K562 (cell line): ENCODE results near the gene SMAD7. TPM values are rescaled to one million over a fixed set of nuclear protein-coding genes. Genes with fewer than 3 reads are reported as not detected.

ENCODE experiments used
- ATAC-seq: fragments of 200-7000 bp; cut with Tn5 transposase; 3 replicates; pipeline ENCODE4 v1.9.1; 2020; ENCODE audit warnings: moderate library complexity
- BruUV-seq: library from RNA; stranded (reverse); fragments of 400-500 nt; replicated peaks from 2 replicates; lab custom pipeline; 2021; lab: Mats Ljungman, UMichigan
- CTCF ChIA-PET: fragments of 300-600 bp; formaldehyde crosslinking; extraction: SDS; loops from one replicate; lab custom pipeline; 2021; ENCODE audit warnings: low intra/inter-chr PET ratio; lab: Yijun Ruan, JAX
- POLR2A ChIA-PET: fragments of 300-600, 350-650 bp; sonication (Branson Sonifier 250); formaldehyde crosslinking; extraction: SDS; loops from one replicate; lab custom pipeline; 2021; ENCODE audit warnings: antibody characterized with exemption, inconsistent platforms; lab: Yijun Ruan, JAX
- DNase-seq, 4 experiments: peaks; one replicate each; pipeline versions ENCODE4 v3.0.0 to v3.0.0-alpha.2; 2011 to 2018; ENCODE audit warnings: low spot score in 3 of 4, mixed read lengths in 3 of 4; ENCODE audit errors: extremely low read depth in 1 of 4
- FAIRE-seq: peaks from 2 replicates; lab custom pipeline; 2011; peaks lifted over from hg19 to GRCh38; lab: Jason Lieb, UNC
- H2AFZ ChIP-seq: 2 replicates; pipeline ENCODE4 v1.6.0; 2011; ENCODE audit warnings: low read depth, low read length, control low read depth, inconsistent platforms
- H3K27ac ChIP-seq: fragments of 200-600 bp; 3 replicates; pipeline ENCODE4 v1.8.0; 2011; ENCODE audit warnings: low read depth, mild to moderate bottlenecking, control low read depth, inconsistent platforms, low read length, moderate library complexity, mixed read lengths; ENCODE audit errors: extremely low read depth
- H3K27me3 ChIP-seq, 2 experiments: fragments of 300-600 bp in 1 of 2; 2 replicates in 1 of 2; 3 replicates in 1 of 2; pipeline versions ENCODE4 v1.6.0 to v1.8.0; 2011; ENCODE audit warnings: inconsistent platforms in 2 of 2, low read length in 2 of 2, mild to moderate bottlenecking in 1 of 2, mixed read lengths in 1 of 2, moderate library complexity in 1 of 2; ENCODE audit not compliant: control insufficient read depth in 2 of 2, insufficient read depth in 2 of 2
- H3K36me3 ChIP-seq: fragments of 300-600 bp; 3 replicates; pipeline ENCODE4 v1.8.0; 2011; ENCODE audit warnings: mild to moderate bottlenecking, low read length, inconsistent platforms; ENCODE audit not compliant: control insufficient read depth, insufficient read depth
- H3K4me1 ChIP-seq, 2 experiments: fragments of 200-600 bp in 1 of 2; replicated peaks in 1 of 2; 2 replicates in 1 of 2; 3 replicates in 1 of 2; pipeline versions ENCODE4 v1.5.1 to v1.8.0; 2011; ENCODE audit warnings: inconsistent platforms in 2 of 2, low read length in 2 of 2, mild to moderate bottlenecking in 1 of 2, mixed read lengths in 1 of 2, moderate library complexity in 1 of 2; ENCODE audit not compliant: control insufficient read depth in 2 of 2, insufficient read depth in 2 of 2
- H3K4me2 ChIP-seq: 2 replicates; pipeline ENCODE4 v1.6.1; 2011; ENCODE audit warnings: low read length, control low read depth, inconsistent platforms, mixed read lengths; ENCODE audit not compliant: insufficient read depth
- H3K4me3 ChIP-seq: fragments of 200-600 bp; sonication (generic), shearing (Covaris generic); 2 replicates; pipeline ENCODE4 v1.5.1; 2016; ENCODE audit warnings: control low read depth, inconsistent platforms
- H3K79me2 ChIP-seq: fragments of 200-600 bp; 3 replicates; pipeline ENCODE4 v1.8.0; 2011; ENCODE audit warnings: low read length, inconsistent platforms; ENCODE audit not compliant: control insufficient read depth, insufficient read depth
- H3K9ac ChIP-seq, 2 experiments: 2 replicates each; pipeline versions ENCODE4 v1.6.0 to v1.6.1; 2011; ENCODE audit warnings: low read depth in 2 of 2, low read length in 2 of 2, control low read depth in 1 of 2, inconsistent platforms in 1 of 2, mild to moderate bottlenecking in 1 of 2, mixed read lengths in 1 of 2; ENCODE audit not compliant: insufficient read depth in 1 of 2
- H3K9me1 ChIP-seq: one replicate; pipeline ENCODE4 v1.6.0; 2011; ENCODE audit warnings: inconsistent platforms, mild to moderate bottlenecking, low read length, moderate library complexity; ENCODE audit not compliant: control insufficient read depth, insufficient read depth
- H3K9me3 ChIP-seq: replicated peaks from 2 replicates; pipeline ENCODE4 v1.5.1; 2011; ENCODE audit warnings: low read depth, low read length, inconsistent platforms; ENCODE audit not compliant: control insufficient read depth, insufficient read depth
- H4K20me1 ChIP-seq: replicated peaks from 2 replicates; pipeline ENCODE4 v1.6.1; 2011; ENCODE audit warnings: low read length, inconsistent platforms, mixed read lengths; ENCODE audit not compliant: control insufficient read depth, insufficient read depth
- ARHGAP35 ChIP-seq: fragments of 450-650 bp; IDR thresholded peaks from 2 replicates; pipeline ENCODE4 v1.6.1; 2018; ENCODE audit not compliant: partially characterized antibody
- ELF4 ChIP-seq: fragments of 450-650 bp; formaldehyde crosslinking; IDR thresholded peaks from 2 replicates; pipeline ENCODE4 v1.4.0; 2022; ENCODE audit warnings: missing genetic modification characterization
- GATA2 ChIP-seq: sonication (generic); formaldehyde crosslinking; IDR thresholded peaks from 2 replicates; pipeline ENCODE4 v1.4.0; 2020; ENCODE audit warnings: mild to moderate bottlenecking, missing genetic modification reagents
- MCM3 ChIP-seq: fragments of 450-650 bp; IDR thresholded peaks from 2 replicates; pipeline ENCODE4 v1.6.1; 2016
- NCOA4 ChIP-seq: fragments of 450-650 bp; IDR thresholded peaks from 2 replicates; pipeline ENCODE4 v1.6.1; 2018; ENCODE audit warnings: mild to moderate bottlenecking; ENCODE audit not compliant: partially characterized antibody
- NFATC3 ChIP-seq: fragments of 450-650 bp; IDR thresholded peaks from 2 replicates; pipeline ENCODE4 v1.6.1; 2017; ENCODE audit warnings: mild to moderate bottlenecking
- RBM25 ChIP-seq: fragments of 200-400 bp; formaldehyde crosslinking; IDR thresholded peaks from 2 replicates; pipeline ENCODE4 v1.6.1; 2018; ENCODE audit warnings: low read length, low read depth, moderate library complexity; ENCODE audit not compliant: severe bottlenecking
- ZFP36 ChIP-seq: fragments of 150-350 bp; IDR thresholded peaks from 2 replicates; pipeline ENCODE4 v1.6.1; 2018; ENCODE audit warnings: low read length, low read depth; ENCODE audit not compliant: partially characterized antibody
- ZNF57 ChIP-seq: fragments of 450-650 bp; formaldehyde crosslinking; IDR thresholded peaks from 2 replicates; pipeline ENCODE4 v1.4.0; 2020; ENCODE audit warnings: mild to moderate bottlenecking, moderate library complexity
- WGBS: fragments of 100-300 bp; shearing (Covaris generic); methylation state at CpG from one replicate; pipeline ENCODE4 v1.1.6; 2016; ENCODE audit warnings: low coverage, mixed read lengths; ENCODE audit not compliant: insufficient coverage; ENCODE audit errors: missing lambda C conversion rate; 5-methylcytosine and 5-hydroxymethylcytosine counted together
- in situ Hi-C: fragments of 300-500 bp; cut with MboI; formaldehyde crosslinking; loops from 4 replicates; pipeline ENCODE4 v1.15.0; 2018; ENCODE audit warnings: inconsistent platforms, mixed read lengths
- intact Hi-C: fragments of 100-400 bp; cut with micrococcal nuclease; formaldehyde crosslinking; loops from 2 replicates; pipeline ENCODE4 v1.14.2; 2022
- polyA plus RNA-seq, 8 experiments: library from polyadenylated mRNA; depleted of rRNA in 4 of 8; stranded (reverse) in 5 of 8; unstranded in 3 of 8; fragments of >200 nt; fragmentation: Nextera tagmentation in 2 of 8; fragmentation: Illumina TruSeq in 1 of 8; extraction: Ambion mirVana in 2 of 8; extraction: Trizol in 1 of 8; gene quantifications; 2 replicates each; pipeline versions ENCODE4 v1.2.1 to v1.2.3, GENCODE V29; 2011 to 2014; ENCODE audit warnings: inconsistent platforms in 1 of 8, missing spikeins in 1 of 8
- total RNA-seq, 7 experiments: library from RNA; depleted of rRNA in 6 of 7; stranded (reverse); fragments of >200 nt in 6 of 7; fragmentation: Illumina TruSeq in 2 of 7; extraction: Trizol in 2 of 7; gene quantifications; 2 replicates each; pipeline versions ENCODE4 v1.2.1 to v1.2.3, GENCODE V29; 2011 to 2021; ENCODE audit warnings: low replicate concordance in 1 of 7
- TF ChIP-seq, protein P1 (sequence below): fragments of 450-650 bp; IDR thresholded peaks from 2 replicates; pipeline ENCODE4 v1.6.1; 2017; ENCODE audit warnings: antibody characterized with exemption, mild to moderate bottlenecking
- TF ChIP-seq, protein P2 (sequence below): fragments of 450-650 bp; formaldehyde crosslinking; IDR thresholded peaks from 2 replicates; pipeline ENCODE4 v1.4.0; 2020; ENCODE audit warnings: mild to moderate bottlenecking, moderate library complexity
- TF ChIP-seq, protein P3 (sequence below): fragments of 450-650 bp; formaldehyde crosslinking; conservative IDR thresholded peaks from 2 replicates; pipeline ENCODE4 v1.4.0; 2022; ENCODE audit warnings: mild to moderate bottlenecking, missing genetic modification characterization
- TF ChIP-seq, protein P4 (sequence below): sonication (generic); formaldehyde crosslinking; IDR thresholded peaks from 2 replicates; pipeline ENCODE4 v1.4.0; 2020; ENCODE audit warnings: mild to moderate bottlenecking, missing genetic modification reagents

The SMAD7 gene
- total and polyA plus RNA-seq, 9 of the 15 experiments (the other 6 are each of a cell fraction or from before 2014, with no cell fraction given): 0.13 to 3.0 (median 1.6) TPM

DNA sequence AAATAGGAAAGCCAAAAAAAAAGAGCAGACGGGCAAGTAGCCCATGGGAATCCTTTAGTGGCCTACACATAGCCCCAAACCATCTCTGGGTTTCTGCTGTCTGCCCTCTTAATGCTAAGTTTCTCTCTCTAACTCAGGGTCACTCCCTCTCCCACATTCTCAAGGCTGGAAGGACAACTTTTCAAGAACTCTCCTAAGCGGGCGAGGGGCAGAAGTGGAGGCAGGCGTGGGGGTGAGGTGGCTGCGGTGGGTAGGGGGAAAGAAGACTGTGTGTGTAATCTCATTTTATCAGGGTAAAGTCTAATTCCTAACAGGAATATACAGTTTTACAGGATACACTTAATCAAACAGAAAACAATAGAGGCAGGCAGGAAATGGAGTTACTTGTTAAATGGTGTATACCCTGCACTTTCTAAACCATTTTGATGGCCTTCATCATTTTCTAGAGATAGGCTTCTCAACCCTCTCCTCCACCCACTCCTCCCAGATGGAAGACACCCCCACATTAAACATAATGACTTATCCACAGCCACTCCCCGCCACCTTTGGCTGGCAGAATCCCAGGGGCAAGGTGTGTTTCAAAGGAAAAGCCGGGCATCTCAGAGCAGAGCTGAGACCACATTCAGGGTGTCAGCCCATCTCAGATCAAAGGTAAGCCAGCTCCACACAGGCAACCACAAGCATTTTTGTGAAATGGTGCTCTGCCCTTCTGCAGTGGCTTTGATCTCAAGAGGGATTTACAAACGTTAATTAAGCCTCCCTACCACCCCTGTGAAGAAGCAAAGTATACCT is 6.8 kb downstream of the SMAD7 start:
- FAIRE-seq: no peak
- WGBS: 63% methylated on average over 6 of the region's 8 CpGs
- in situ Hi-C loops (no loop called here), intact Hi-C loops (no loop called here)
- Histone ChIP-seq H3K9me3 (no peaks in the 10 kb centered on the region), H2AFZ (no peak overlapping the region), H3K27ac (no peak overlapping the region), H4K20me1 (no peaks in the 10 kb centered on the region), H3K79me2 (peaks cover 11% of the 10 kb centered on the region; the same call in 2 of the 3 replicates), H3K9ac (no peak overlapping the region), H3K4me2 (no peak overlapping the region), H3K4me3 (no peak overlapping the region), H3K27me3 (no peaks in the 10 kb centered on the region), H3K9me1 (no peaks in the 10 kb centered on the region), H3K36me3 (0 out of 3 replicates have a peak, but pooled peaks cover 2% of the 10 kb centered on the region), H3K4me1 (peaks cover 15 to 27% of the 10 kb centered on the region in 2 experiments)
- ATAC-seq: no peak
- CTCF ChIA-PET: interaction anchor here (0.6 kb wide), 1 partner anchor 44 kb away, joined by 7 read pairs; no protein-coding TSS in a partner anchor
- TF ChIP-seq ZNF57 (CRISPR knock-in tag) (no peak), ZFP36 (no peak), ARHGAP35 (no peak), NCOA4 (no peak), ELF4 (no peak), NFATC3 (no peak), GATA2 (CRISPR knock-in tag) (no peak), RBM25 (no peak), MCM3 (no peak)
- TF ChIP-seq, protein P1, sequence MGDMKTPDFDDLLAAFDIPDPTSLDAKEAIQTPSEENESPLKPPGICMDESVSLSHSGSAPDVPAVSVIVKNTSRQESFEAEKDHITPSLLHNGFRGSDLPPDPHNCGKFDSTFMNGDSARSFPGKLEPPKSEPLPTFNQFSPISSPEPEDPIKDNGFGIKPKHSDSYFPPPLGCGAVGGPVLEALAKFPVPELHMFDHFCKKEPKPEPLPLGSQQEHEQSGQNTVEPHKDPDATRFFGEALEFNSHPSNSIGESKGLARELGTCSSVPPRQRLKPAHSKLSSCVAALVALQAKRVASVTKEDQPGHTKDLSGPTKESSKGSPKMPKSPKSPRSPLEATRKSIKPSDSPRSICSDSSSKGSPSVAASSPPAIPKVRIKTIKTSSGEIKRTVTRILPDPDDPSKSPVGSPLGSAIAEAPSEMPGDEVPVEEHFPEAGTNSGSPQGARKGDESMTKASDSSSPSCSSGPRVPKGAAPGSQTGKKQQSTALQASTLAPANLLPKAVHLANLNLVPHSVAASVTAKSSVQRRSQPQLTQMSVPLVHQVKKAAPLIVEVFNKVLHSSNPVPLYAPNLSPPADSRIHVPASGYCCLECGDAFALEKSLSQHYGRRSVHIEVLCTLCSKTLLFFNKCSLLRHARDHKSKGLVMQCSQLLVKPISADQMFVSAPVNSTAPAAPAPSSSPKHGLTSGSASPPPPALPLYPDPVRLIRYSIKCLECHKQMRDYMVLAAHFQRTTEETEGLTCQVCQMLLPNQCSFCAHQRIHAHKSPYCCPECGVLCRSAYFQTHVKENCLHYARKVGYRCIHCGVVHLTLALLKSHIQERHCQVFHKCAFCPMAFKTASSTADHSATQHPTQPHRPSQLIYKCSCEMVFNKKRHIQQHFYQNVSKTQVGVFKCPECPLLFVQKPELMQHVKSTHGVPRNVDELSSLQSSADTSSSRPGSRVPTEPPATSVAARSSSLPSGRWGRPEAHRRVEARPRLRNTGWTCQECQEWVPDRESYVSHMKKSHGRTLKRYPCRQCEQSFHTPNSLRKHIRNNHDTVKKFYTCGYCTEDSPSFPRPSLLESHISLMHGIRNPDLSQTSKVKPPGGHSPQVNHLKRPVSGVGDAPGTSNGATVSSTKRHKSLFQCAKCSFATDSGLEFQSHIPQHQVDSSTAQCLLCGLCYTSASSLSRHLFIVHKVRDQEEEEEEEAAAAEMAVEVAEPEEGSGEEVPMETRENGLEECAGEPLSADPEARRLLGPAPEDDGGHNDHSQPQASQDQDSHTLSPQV: no peak
- TF ChIP-seq, protein P2, sequence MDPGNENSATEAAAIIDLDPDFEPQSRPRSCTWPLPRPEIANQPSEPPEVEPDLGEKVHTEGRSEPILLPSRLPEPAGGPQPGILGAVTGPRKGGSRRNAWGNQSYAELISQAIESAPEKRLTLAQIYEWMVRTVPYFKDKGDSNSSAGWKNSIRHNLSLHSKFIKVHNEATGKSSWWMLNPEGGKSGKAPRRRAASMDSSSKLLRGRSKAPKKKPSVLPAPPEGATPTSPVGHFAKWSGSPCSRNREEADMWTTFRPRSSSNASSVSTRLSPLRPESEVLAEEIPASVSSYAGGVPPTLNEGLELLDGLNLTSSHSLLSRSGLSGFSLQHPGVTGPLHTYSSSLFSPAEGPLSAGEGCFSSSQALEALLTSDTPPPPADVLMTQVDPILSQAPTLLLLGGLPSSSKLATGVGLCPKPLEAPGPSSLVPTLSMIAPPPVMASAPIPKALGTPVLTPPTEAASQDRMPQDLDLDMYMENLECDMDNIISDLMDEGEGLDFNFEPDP: no peak
- TF ChIP-seq, protein P3, sequence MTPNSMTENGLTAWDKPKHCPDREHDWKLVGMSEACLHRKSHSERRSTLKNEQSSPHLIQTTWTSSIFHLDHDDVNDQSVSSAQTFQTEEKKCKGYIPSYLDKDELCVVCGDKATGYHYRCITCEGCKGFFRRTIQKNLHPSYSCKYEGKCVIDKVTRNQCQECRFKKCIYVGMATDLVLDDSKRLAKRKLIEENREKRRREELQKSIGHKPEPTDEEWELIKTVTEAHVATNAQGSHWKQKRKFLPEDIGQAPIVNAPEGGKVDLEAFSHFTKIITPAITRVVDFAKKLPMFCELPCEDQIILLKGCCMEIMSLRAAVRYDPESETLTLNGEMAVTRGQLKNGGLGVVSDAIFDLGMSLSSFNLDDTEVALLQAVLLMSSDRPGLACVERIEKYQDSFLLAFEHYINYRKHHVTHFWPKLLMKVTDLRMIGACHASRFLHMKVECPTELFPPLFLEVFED (CRISPR knock-in tag): no peak
- TF ChIP-seq, protein P4, sequence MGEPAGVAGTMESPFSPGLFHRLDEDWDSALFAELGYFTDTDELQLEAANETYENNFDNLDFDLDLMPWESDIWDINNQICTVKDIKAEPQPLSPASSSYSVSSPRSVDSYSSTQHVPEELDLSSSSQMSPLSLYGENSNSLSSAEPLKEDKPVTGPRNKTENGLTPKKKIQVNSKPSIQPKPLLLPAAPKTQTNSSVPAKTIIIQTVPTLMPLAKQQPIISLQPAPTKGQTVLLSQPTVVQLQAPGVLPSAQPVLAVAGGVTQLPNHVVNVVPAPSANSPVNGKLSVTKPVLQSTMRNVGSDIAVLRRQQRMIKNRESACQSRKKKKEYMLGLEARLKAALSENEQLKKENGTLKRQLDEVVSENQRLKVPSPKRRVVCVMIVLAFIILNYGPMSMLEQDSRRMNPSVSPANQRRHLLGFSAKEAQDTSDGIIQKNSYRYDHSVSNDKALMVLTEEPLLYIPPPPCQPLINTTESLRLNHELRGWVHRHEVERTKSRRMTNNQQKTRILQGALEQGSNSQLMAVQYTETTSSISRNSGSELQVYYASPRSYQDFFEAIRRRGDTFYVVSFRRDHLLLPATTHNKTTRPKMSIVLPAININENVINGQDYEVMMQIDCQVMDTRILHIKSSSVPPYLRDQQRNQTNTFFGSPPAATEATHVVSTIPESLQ (CRISPR knock-in tag): no peak
- DNase-seq: no peak
- no TSS peak for BruUV-seq
- POLR2A ChIA-PET: interaction anchor here (0.7 kb wide), 1 partner anchor 9 kb away, joined by 3 read pairs; no protein-coding TSS in a partner anchor
